ENCODE measurements around the gene SH3BGRL.

GRCh38 chrX:81232218-81232617, 30.3 kb downstream of the SH3BGRL start:
- no peak for TF ChIP-seq CTCF (IDR thresholded peaks at IDR 0.05; ENCODE audit: insufficient read depth, low read length)
- TF ChIP-seq GABPA (IDR thresholded peaks at IDR 0.05; ENCODE audit: low read depth): no peak
- TF ChIP-seq REST (IDR thresholded peaks at IDR 0.05; ENCODE audit: insufficient replicate concordance, low read depth): no peak
- TF ChIP-seq POLR2AphosphoS5 (IDR thresholded peaks at IDR 0.05; ENCODE audit: low read depth): no peak

All from HL-60 (cell line).